NCI-H146 treated with DMSO at 0.1 percent for 48 hours (cell line): ENCODE data around the gene S100A5.
"Not testable (repeated sequence)": the region's sequence is repeated elsewhere in the genome, so short reads cannot be mapped to it uniquely, and the experiment has no call there.

Source experiments
- DNase-seq: peaks from one replicate; lab custom pipeline; 2025; ENCODE audit not compliant: unreplicated experiment; lab: John Stamatoyannopoulos, UW

The S100A5 gene

GRCh38 chr1:153535242-153536011 lies 5.3 kb downstream of the S100A5 start, which contains the start of gene S100A6:
Gene S100A6 (minus strand): TSS chr1:153535991. CDS start chr1:153535339, 652 bp downstream.
- DNase-seq, result peak; percentile 56

GRCh38 chr1:153534925-153535241 lies 5.9 kb downstream of the S100A5 start:
- no peak for DNase-seq

GRCh38 chr1:153534226-153534924 lies 6.4 kb downstream of the S100A5 start:
- DNase-seq, result no peak

- no peak for DNase-seq
Observed at GRCh38 chr1:153533689-153534201, 7.0 kb downstream of the S100A5 start.

GRCh38 chr1:153532769-153533599 lies 7.8 kb downstream of the S100A5 start:
- peak; percentile 94 for DNase-seq

- DNase-seq, result peak; percentile 34
Observed at GRCh38 chr1:153532181-153532580, 8.6 kb downstream of the S100A5 start.

- no peak for DNase-seq
Observed at GRCh38 chr1:153531638-153532037, 9.1 kb downstream of the S100A5 start.

GRCh38 chr1:153527683-153528040 lies 13.1 kb downstream of the S100A5 start:
- no peak for DNase-seq

- no peak for DNase-seq
Observed at GRCh38 chr1:153527023-153527682, 13.6 kb downstream of the S100A5 start.

GRCh38 chr1:153526132-153526543 lies 14.6 kb downstream of the S100A5 start:
- DNase-seq, result no peak

GRCh38 chr1:153525088-153525728 lies 15.5 kb downstream of the S100A5 start:
- DNase-seq, result no peak

GRCh38 chr1:153522353-153523048 lies 18.2 kb downstream of the S100A5 start:
- DNase-seq, result not testable (repeated sequence)

GRCh38 chr1:153521808-153522207 lies 18.9 kb downstream of the S100A5 start:
- DNase-seq, result not testable (repeated sequence)

- no peak for DNase-seq
Observed at GRCh38 chr1:153520818-153521476, 19.8 kb downstream of the S100A5 start.

GRCh38 chr1:153520137-153520691 lies 20.5 kb downstream of the S100A5 start:
- DNase-seq, result not testable (repeated sequence)

- no peak for DNase-seq
Observed at GRCh38 chr1:153519242-153519641, 21.5 kb downstream of the S100A5 start.

- DNase-seq, result peak; percentile 72
Observed at GRCh38 chr1:153515504-153516394, 25.0 kb downstream of the S100A5 start.

GRCh38 chr1:153513666-153514065 lies 27.1 kb downstream of the S100A5 start:
- DNase-seq, result no peak
